Measurements from ENCODE around the gene CERS1. TPM values are rescaled to one million over a fixed set of nuclear protein-coding genes. Genes with fewer than 3 reads are reported as not detected.

Gene CERS1
- total RNA-seq, 1 experiment from 2014 or later: 11.4 TPM

DNA sequence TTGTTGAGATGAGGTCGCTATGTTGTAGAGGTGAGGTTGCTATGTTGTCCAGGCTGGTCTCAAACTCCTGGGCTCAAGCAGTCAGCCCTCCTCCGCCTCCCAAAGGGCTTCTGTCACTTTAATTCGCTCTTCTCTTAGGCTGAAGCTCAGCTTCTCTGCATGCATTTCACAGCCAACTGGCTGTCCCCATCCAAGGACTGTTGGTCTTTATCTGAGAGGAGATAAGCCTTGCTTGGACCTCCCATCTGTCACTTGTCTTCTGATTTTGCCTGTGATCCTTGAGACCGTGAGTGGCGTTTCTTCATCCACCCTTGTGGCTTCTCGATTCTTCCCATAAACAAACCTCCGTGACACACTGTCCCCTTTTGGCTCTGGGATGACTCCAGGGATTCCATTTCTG, 24.4 kb downstream of the CERS1 start:
- H3K9me3 ChIP-seq (ENCODE audit: low read depth, low read length, poor library complexity, severe bottlenecking): no peaks in the 10 kb centered on the region
- TF ChIP-seq CTCF (conservative IDR thresholded peaks at IDR 0.05; ENCODE audit: low read depth, low read length): no peak
- no peak for TF ChIP-seq EZH2 (IDR thresholded peaks at IDR 0.05; ENCODE audit: borderline replicate concordance, low read depth, low read length, poor library complexity, severe bottlenecking)
- no peak for DNase-seq (ENCODE audit: low spot score)
- H3K36me3 ChIP-seq (ENCODE audit: insufficient read depth, low read length, poor library complexity, severe bottlenecking): peaks cover 25% of the 10 kb centered on the region
- BruUV-seq (replicated peaks): no TSS peak
- H3K27me3 ChIP-seq (replicated peaks; ENCODE audit: insufficient read depth, low read depth, low read length, poor library complexity): no peaks in the 10 kb centered on the region
- ChIA-PET POLR2A (ENCODE audit: low non-redundant PET) (interaction anchor here (0.6 kb wide), 1 partner anchor 9 kb away, joined by 4 read pairs; no protein-coding TSS in a partner anchor), CTCF (interaction anchor here (0.7 kb wide), 1 partner anchor 25 kb away, joined by 3 read pairs; no protein-coding TSS in a partner anchor)
- intact Hi-C loops (cut with micrococcal nuclease; ENCODE audit: unreplicated experiment): no loop called here
- H3K27ac ChIP-seq (ENCODE audit: low read depth, low read length, poor library complexity, severe bottlenecking): no peak overlapping the region
- H3K4me1 ChIP-seq (ENCODE audit: insufficient read depth, low read length, poor library complexity, severe bottlenecking): no peaks in the 10 kb centered on the region
- H3K4me3 ChIP-seq (ENCODE audit: low read depth, low read length, poor library complexity, severe bottlenecking): no peak overlapping the region

DNA sequence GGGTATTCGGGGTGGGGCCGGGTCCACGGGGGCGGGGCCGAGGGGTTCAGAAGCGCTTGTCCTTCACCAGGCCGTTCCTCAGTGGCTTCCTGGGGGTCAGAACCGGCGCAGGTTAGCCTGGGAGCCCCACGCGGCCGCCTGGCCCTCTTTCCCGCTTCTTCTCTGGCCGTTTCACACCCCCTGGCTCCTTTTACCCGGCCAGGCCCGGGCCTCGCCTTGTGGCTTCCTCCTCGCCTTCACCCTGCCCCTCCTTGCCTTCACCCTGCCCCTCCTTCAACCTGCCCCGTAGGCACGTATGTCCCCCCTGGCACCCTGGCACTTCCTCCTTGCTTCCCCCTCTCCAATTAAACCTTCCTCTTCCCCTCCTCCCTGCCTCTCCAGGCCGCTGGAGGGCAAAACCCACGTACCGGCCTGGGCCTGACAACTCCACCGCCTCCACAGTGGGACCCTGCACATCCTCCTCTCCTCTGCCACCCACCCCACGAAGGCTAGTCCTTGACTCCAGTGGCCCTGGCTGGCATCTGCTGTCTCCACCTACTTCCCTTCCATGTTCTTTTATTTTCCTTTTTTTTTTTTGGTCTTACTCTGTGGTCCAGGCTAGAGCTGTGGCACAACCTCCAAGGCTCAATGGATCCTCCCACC, 25.3 kb downstream of the CERS1 start:
- H3K9me3 ChIP-seq (ENCODE audit: low read depth, low read length, poor library complexity, severe bottlenecking): no peaks in the 10 kb centered on the region
- peaks cover 29% of the 10 kb centered on the region for H3K36me3 ChIP-seq (ENCODE audit: insufficient read depth, low read length, poor library complexity, severe bottlenecking)
- BruUV-seq (replicated peaks): no TSS peak
- intact Hi-C loops (cut with micrococcal nuclease; ENCODE audit: unreplicated experiment): no loop called here
- no peak overlapping the region for H3K27ac ChIP-seq (ENCODE audit: low read depth, low read length, poor library complexity, severe bottlenecking)
- POLR2A ChIA-PET (ENCODE audit: low non-redundant PET): no interaction called here
- H3K4me3 ChIP-seq (ENCODE audit: low read depth, low read length, poor library complexity, severe bottlenecking): no peak overlapping the region
- no peak for TF ChIP-seq CTCF (conservative IDR thresholded peaks at IDR 0.05; ENCODE audit: low read depth, low read length)
- no peak for TF ChIP-seq EZH2 (IDR thresholded peaks at IDR 0.05; ENCODE audit: borderline replicate concordance, low read depth, low read length, poor library complexity, severe bottlenecking)
- no peaks in the 10 kb centered on the region for H3K27me3 ChIP-seq (replicated peaks; ENCODE audit: insufficient read depth, low read depth, low read length, poor library complexity)
- no peaks in the 10 kb centered on the region for H3K4me1 ChIP-seq (ENCODE audit: insufficient read depth, low read length, poor library complexity, severe bottlenecking)
- no peak for DNase-seq (ENCODE audit: low spot score)
- CTCF ChIA-PET: interaction anchor here (0.7 kb wide), 1 partner anchor 24 kb away, joined by 3 read pairs; no protein-coding TSS in a partner anchor

- CTCF ChIA-PET: no interaction called here
- intact Hi-C loops (cut with micrococcal nuclease; ENCODE audit: unreplicated experiment): no loop called here
- no peaks in the 10 kb centered on the region for H3K9me3 ChIP-seq (ENCODE audit: low read depth, low read length, poor library complexity, severe bottlenecking)
- no TSS peak for BruUV-seq (replicated peaks)
- H3K36me3 ChIP-seq (ENCODE audit: insufficient read depth, low read length, poor library complexity, severe bottlenecking): peaks cover 34% of the 10 kb centered on the region
- DNase-seq (ENCODE audit: low spot score): no peak
- no peaks in the 10 kb centered on the region for H3K27me3 ChIP-seq (replicated peaks; ENCODE audit: insufficient read depth, low read depth, low read length, poor library complexity)
- H3K4me3 ChIP-seq (ENCODE audit: low read depth, low read length, poor library complexity, severe bottlenecking): no peak overlapping the region
- no peaks in the 10 kb centered on the region for H3K4me1 ChIP-seq (ENCODE audit: insufficient read depth, low read length, poor library complexity, severe bottlenecking)
- H3K27ac ChIP-seq (ENCODE audit: low read depth, low read length, poor library complexity, severe bottlenecking): no peak overlapping the region
- TF ChIP-seq CTCF (conservative IDR thresholded peaks at IDR 0.05; ENCODE audit: low read depth, low read length) (no peak), EZH2 (IDR thresholded peaks at IDR 0.05; ENCODE audit: borderline replicate concordance, low read depth, low read length, poor library complexity, severe bottlenecking) (no peak)
- POLR2A ChIA-PET (ENCODE audit: low non-redundant PET): no interaction called here
Measured at GRCh38 chr19:18869781-18870530, 26.0 kb downstream of the CERS1 start.
